Spleen (tissue), 7 donors: ENCODE data around the gene SEC24A.

Experiments used
- POLR2A ChIP-seq, 3 donors: fragments of 450-650 bp; IDR thresholded peaks; one replicate each; pipeline ENCODE4 v1.5.1; 2017; ENCODE audit warnings: antibody characterized with exemption in 3 of 3, mild to moderate bottlenecking in 1 of 3
- POLR2AphosphoS5 ChIP-seq, 3 donors: sonication (generic); formaldehyde crosslinking; IDR thresholded peaks; one replicate each; pipeline ENCODE4 v1.5.1; 2017; ENCODE audit warnings: antibody characterized with exemption in 3 of 3
- TF ChIP-seq, protein P1 (sequence below), 11 experiments: fragments of 200-600 bp in 7 of 11; fragments of 450-650 bp in 4 of 11; sonication (generic) in 4 of 11; IDR thresholded peaks in 8 of 11; conservative IDR thresholded peaks in 3 of 11; 1 replicate in 7 of 11; 2 replicates in 4 of 11; pipeline versions ENCODE4 v1.4.0 to v1.8.0; 2016 to 2021; ENCODE audit warnings: antibody characterized with exemption in 11 of 11, inconsistent platforms in 4 of 11, mild to moderate bottlenecking in 1 of 11
- donor health status: DM: no; HTN: no; CAD: no; lungs with moderate emphysema.
- donor health status: DM: no; HTN: no; CAD: no.
- donor health status: DM: no; HTN: no; CAD: no.

GRCh38 chr5:134637116-134637721, 11.4 kb upstream of the SEC24A start:
- TF ChIP-seq POLR2A (IDR thresholded peaks at IDR 0.05): no peak
- TF ChIP-seq, protein P1, sequence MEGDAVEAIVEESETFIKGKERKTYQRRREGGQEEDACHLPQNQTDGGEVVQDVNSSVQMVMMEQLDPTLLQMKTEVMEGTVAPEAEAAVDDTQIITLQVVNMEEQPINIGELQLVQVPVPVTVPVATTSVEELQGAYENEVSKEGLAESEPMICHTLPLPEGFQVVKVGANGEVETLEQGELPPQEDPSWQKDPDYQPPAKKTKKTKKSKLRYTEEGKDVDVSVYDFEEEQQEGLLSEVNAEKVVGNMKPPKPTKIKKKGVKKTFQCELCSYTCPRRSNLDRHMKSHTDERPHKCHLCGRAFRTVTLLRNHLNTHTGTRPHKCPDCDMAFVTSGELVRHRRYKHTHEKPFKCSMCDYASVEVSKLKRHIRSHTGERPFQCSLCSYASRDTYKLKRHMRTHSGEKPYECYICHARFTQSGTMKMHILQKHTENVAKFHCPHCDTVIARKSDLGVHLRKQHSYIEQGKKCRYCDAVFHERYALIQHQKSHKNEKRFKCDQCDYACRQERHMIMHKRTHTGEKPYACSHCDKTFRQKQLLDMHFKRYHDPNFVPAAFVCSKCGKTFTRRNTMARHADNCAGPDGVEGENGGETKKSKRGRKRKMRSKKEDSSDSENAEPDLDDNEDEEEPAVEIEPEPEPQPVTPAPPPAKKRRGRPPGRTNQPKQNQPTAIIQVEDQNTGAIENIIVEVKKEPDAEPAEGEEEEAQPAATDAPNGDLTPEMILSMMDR (IDR thresholded peaks at IDR 0.05 in 8 of 11, conservative IDR thresholded peaks at IDR 0.05 in 3 of 11): no peak
- no peak for TF ChIP-seq POLR2AphosphoS5 (IDR thresholded peaks at IDR 0.05)
